GM12878 (cell line): ENCODE results near the gene CSTB. TPM values are rescaled to one million over a fixed set of nuclear protein-coding genes. Genes with fewer than 3 reads are reported as not detected.

Experiments used
- ATAC-seq: fragments of 200-7000 bp; cut with Tn5 transposase; 3 replicates; pipeline ENCODE4 v1.9.1; 2020; ENCODE audit warnings: mild to moderate bottlenecking, moderate library complexity
- BruUV-seq: library from RNA; stranded (reverse); fragments of 400-500 nt; replicated peaks from 2 replicates; lab custom pipeline; 2021; lab: Mats Ljungman, UMichigan
- CTCF ChIA-PET: fragments of 300-600 bp; sonication (Branson Sonifier 250); formaldehyde crosslinking; extraction: SDS; loops from one replicate; lab custom pipeline; 2021; ENCODE audit warnings: inconsistent platforms; lab: Yijun Ruan, JAX
- POLR2A ChIA-PET: fragments of 350-600 bp; formaldehyde crosslinking; extraction: SDS; loops from one replicate; lab custom pipeline; 2021; ENCODE audit warnings: inconsistent platforms; lab: Charles Lee
- RAD21 ChIA-PET: fragments of 300-600 bp; sonication (Branson Sonifier 250); formaldehyde crosslinking; loops from one replicate; lab custom pipeline; 2023; ENCODE audit warnings: antibody characterized with exemption; ENCODE audit not compliant: unreplicated experiment; lab: Charles Lee
- SMC1A ChIA-PET: fragments of 300-600 bp; sonication (Branson Sonifier 250); formaldehyde crosslinking; loops from one replicate; lab custom pipeline; 2023; ENCODE audit not compliant: unreplicated experiment, uncharacterized antibody; lab: Charles Lee
- DNase-seq: peaks from one replicate; pipeline ENCODE4 v3.0.0-alpha.2; 2011; ENCODE audit warnings: low read depth, low spot score
- FAIRE-seq: peaks from 3 replicates; lab custom pipeline; 2011; peaks lifted over from hg19 to GRCh38; lab: Jason Lieb, UNC
- H2AFZ ChIP-seq: 2 replicates; pipeline ENCODE4 v1.6.0; 2011; ENCODE audit warnings: low read depth, low read length, control low read depth; ENCODE audit not compliant: control insufficient read depth
- H3K27ac ChIP-seq: 2 replicates; pipeline ENCODE4 v1.5.1; 2011; ENCODE audit warnings: control low read depth; ENCODE audit not compliant: control insufficient read depth, insufficient read depth
- H3K27me3 ChIP-seq, 2 experiments: replicated peaks in 1 of 2; 2 replicates each; pipeline versions ENCODE4 v1.6.0 to v1.6.1; 2011; ENCODE audit warnings: low read length in 1 of 2; ENCODE audit not compliant: control insufficient read depth in 2 of 2, insufficient read depth in 2 of 2
- H3K36me3 ChIP-seq, 2 experiments: 2 replicates each; pipeline ENCODE4 v1.5.1; 2011; ENCODE audit warnings: low read length in 1 of 2; ENCODE audit not compliant: control insufficient read depth in 2 of 2, insufficient read depth in 2 of 2
- H3K4me1 ChIP-seq: 2 replicates; pipeline ENCODE4 v1.6.1; 2011; ENCODE audit warnings: mild to moderate bottlenecking, low read length, moderate library complexity, mixed read lengths; ENCODE audit not compliant: control insufficient read depth, insufficient read depth
- H3K4me2 ChIP-seq: 2 replicates; pipeline ENCODE4 v1.6.0; 2011; ENCODE audit warnings: control low read depth; ENCODE audit not compliant: control insufficient read depth, insufficient read depth
- H3K4me3 ChIP-seq: fragments of 200-600 bp; sonication (generic); 2 replicates; pipeline ENCODE4 v1.5.1; 2016
- H3K79me2 ChIP-seq: 2 replicates; pipeline ENCODE4 v1.6.0; 2011; ENCODE audit warnings: low read length; ENCODE audit not compliant: control insufficient read depth, insufficient read depth
- H3K9ac ChIP-seq: 2 replicates; pipeline ENCODE4 v1.8.0; 2011; ENCODE audit warnings: low read length, control low read depth, mixed read lengths; ENCODE audit not compliant: control insufficient read depth, insufficient read depth
- H3K9me3 ChIP-seq: replicated peaks from 3 replicates; pipeline ENCODE4 v1.5.1; 2011; ENCODE audit warnings: mild to moderate bottlenecking, low read length; ENCODE audit not compliant: control insufficient read depth, insufficient read depth
- H4K20me1 ChIP-seq: 2 replicates; pipeline ENCODE4 v1.6.0; 2011; ENCODE audit not compliant: control insufficient read depth, insufficient read depth
- ASH2L ChIP-seq: fragments of 300-600, 200-600 bp; sonication (generic); IDR thresholded peaks from 2 replicates; pipeline ENCODE4 v1.6.1; 2017; ENCODE audit warnings: low read depth, mild to moderate bottlenecking, borderline replicate concordance
- CEBPZ ChIP-seq: fragments of 150-350 bp; IDR thresholded peaks from 2 replicates; pipeline ENCODE4 v1.6.1; 2016; ENCODE audit warnings: low read depth, low read length
- CHD4 ChIP-seq: fragments of 200-600 bp; sonication (generic); IDR thresholded peaks from 2 replicates; pipeline ENCODE4 v1.6.1; 2016; ENCODE audit warnings: mild to moderate bottlenecking
- EZH2 ChIP-seq: IDR thresholded peaks from 2 replicates; pipeline ENCODE4 v1.6.1; 2012; ENCODE audit warnings: low read depth, mild to moderate bottlenecking, control low read depth, inconsistent platforms, low read length, borderline replicate concordance; ENCODE audit not compliant: control insufficient read depth
- FOXM1 ChIP-seq: IDR thresholded peaks from 2 replicates; pipeline ENCODE4 v1.6.1; 2012; ENCODE audit warnings: low read depth, mild to moderate bottlenecking, inconsistent platforms, low read length, moderate library complexity
- IRF4 ChIP-seq: IDR thresholded peaks from 2 replicates; pipeline ENCODE4 v1.6.1; 2011; ENCODE audit warnings: low read depth, low read length
- MTA2 ChIP-seq: fragments of 450-650 bp; IDR thresholded peaks from 2 replicates; pipeline ENCODE4 v1.6.1; 2016; ENCODE audit warnings: low read depth, mild to moderate bottlenecking, moderate library complexity
- MTA3 ChIP-seq: IDR thresholded peaks from 2 replicates; pipeline ENCODE4 v1.6.1; 2012; ENCODE audit warnings: low read length, inconsistent platforms, borderline replicate concordance
- MYC ChIP-seq: IDR thresholded peaks from 2 replicates; pipeline ENCODE4 v1.6.1; 2011; ENCODE audit warnings: mild to moderate bottlenecking, low read length, moderate library complexity, inconsistent platforms; ENCODE audit not compliant: insufficient read depth, insufficient replicate concordance, insufficient read length, severe bottlenecking
- NFIC ChIP-seq: IDR thresholded peaks from 2 replicates; pipeline ENCODE4 v1.6.1; 2012; ENCODE audit warnings: low read depth, mild to moderate bottlenecking, inconsistent platforms, low read length, moderate library complexity
- NR2C2 ChIP-seq: IDR thresholded peaks from 2 replicates; pipeline ENCODE4 v1.6.1; 2011; ENCODE audit warnings: borderline replicate concordance, low read depth; ENCODE audit not compliant: control insufficient read depth, insufficient read length
- PAX8 ChIP-seq: fragments of 450-650 bp; IDR thresholded peaks from 2 replicates; pipeline ENCODE4 v1.6.1; 2017; ENCODE audit warnings: mild to moderate bottlenecking, moderate library complexity
- POLR2AphosphoS2 ChIP-seq: IDR thresholded peaks from 2 replicates; pipeline ENCODE4 v1.6.1; 2011; ENCODE audit warnings: low read depth, mild to moderate bottlenecking, low read length, improper control_type of control experiment, moderate library complexity
- RELA ChIP-seq: fragments of 450-650 bp; IDR thresholded peaks from 2 replicates; pipeline ENCODE4 v1.8.0; 2014; ENCODE audit warnings: borderline replicate concordance; ENCODE audit not compliant: partially characterized antibody
- RELB ChIP-seq: fragments of 450-650 bp; IDR thresholded peaks from 2 replicates; pipeline ENCODE4 v1.6.1; 2017; ENCODE audit warnings: low read depth, mild to moderate bottlenecking, moderate library complexity
- SIN3A ChIP-seq: IDR thresholded peaks from 2 replicates; pipeline ENCODE4 v1.6.1; 2012; ENCODE audit warnings: low read depth, low read length, improper control_type of control experiment
- STAT3 ChIP-seq: IDR thresholded peaks from 2 replicates; pipeline ENCODE4 v1.6.1; 2011; ENCODE audit warnings: low read depth, low read length, improper control_type of control experiment
- USF1 ChIP-seq: IDR thresholded peaks from 2 replicates; pipeline ENCODE4 v1.6.1; 2011; ENCODE audit warnings: borderline replicate concordance, low read depth, mild to moderate bottlenecking, moderate library complexity, mixed read lengths, low read length; ENCODE audit not compliant: insufficient read depth; ENCODE audit errors: extremely low read length
- YY1 ChIP-seq: IDR thresholded peaks from 2 replicates; pipeline ENCODE4 v1.6.1; 2011; ENCODE audit warnings: low read depth, mild to moderate bottlenecking, low read length
- WGBS: methylation state at CpG from one replicate; pipeline ENCODE4 v1.1.6; 2016; ENCODE audit warnings: low lambda C conversion rate; ENCODE audit not compliant: insufficient replicate concordance, insufficient coverage; ENCODE audit errors: missing lambda C conversion rate; 5-methylcytosine and 5-hydroxymethylcytosine counted together
- in situ Hi-C: fragments of 300-500 bp; cut with MboI; formaldehyde crosslinking; loops from 9 replicates; pipeline ENCODE4 v1.14.3; 2018; ENCODE audit warnings: mixed read lengths
- intact Hi-C: fragments of 100-400 bp; cut with micrococcal nuclease; formaldehyde crosslinking; loops from one replicate; pipeline ENCODE4 v1.14.2; 2022; ENCODE audit not compliant: unreplicated experiment
- polyA plus RNA-seq, 11 experiments: library from polyadenylated mRNA; depleted of rRNA in 4 of 11; unstranded in 6 of 11; stranded (reverse) in 5 of 11; fragments of >200 nt; fragmentation: Nextera tagmentation in 4 of 11; fragmentation: Illumina TruSeq in 1 of 11; extraction: Ambion mirVana in 4 of 11; extraction: Trizol in 1 of 11; gene quantifications; 1 replicate in 1 of 11; 2 replicates in 10 of 11; pipeline versions ENCODE4 v1.2.1 to v1.2.3, GENCODE V29; 2011 to 2016; ENCODE audit warnings: inconsistent platforms in 2 of 11, missing spikeins in 2 of 11, low read depth in 1 of 11
- total RNA-seq, 4 experiments: library from RNA; depleted of rRNA in 3 of 4; stranded (reverse); fragments of >200 nt in 3 of 4; fragmentation: Illumina TruSeq in 1 of 4; extraction: Trizol in 1 of 4; gene quantifications; 2 replicates each; pipeline versions ENCODE4 v1.2.1 to v1.2.3, GENCODE V29; 2013 to 2021

CSTB gene
- total and polyA plus RNA-seq, 10 of the 15 experiments (the other 5 are each of a cell fraction or from before 2014, with no cell fraction given) = 12.5 to 82.7 (median 41.9) TPM

- Histone ChIP-seq H3K79me2 (peaks cover 3% of the 10 kb centered on the region), H3K4me1 (no peaks in the 10 kb centered on the region), H3K9me3 (no peaks in the 10 kb centered on the region), H3K36me3 (peaks cover 9 to 17% of the 10 kb centered on the region in 2 experiments; a peak in 3 of 4 replicates), H3K4me2 (no peak overlapping the region), H3K4me3 (no peak overlapping the region), H3K27ac (no peak overlapping the region), H4K20me1 (no peaks in the 10 kb centered on the region; the same call in 1 of the 2 replicates), H2AFZ (no peak overlapping the region), H3K27me3 (no peaks in the 10 kb centered on the region), H3K9ac (no peak overlapping the region)
- 94% methylated on average over 9 of the region's 9 CpGs for whole genome bisulfite sequencing
- ATAC-seq (no peak), FAIRE-seq (no peak), DNase-seq (no peak)
- TF ChIP-seq EZH2 (no peak), FOXM1 (no peak), RELA (no peak), POLR2AphosphoS2 (no peak), STAT3 (no peak), CEBPZ (no peak), MTA3 (no peak), ASH2L (no peak), SIN3A (no peak), CHD4 (no peak), PAX8 (no peak), USF1 (no peak), YY1 (no peak), RELB (no peak), IRF4 (no peak), MYC (no peak), NFIC (no peak), MTA2 (no peak), NR2C2 (no peak)
- ChIA-PET RAD21 (no interaction called here), CTCF (no interaction called here), SMC1A (no interaction called here), POLR2A (no interaction called here)
- in situ Hi-C loops = no loop called here
- BruUV-seq = no TSS peak
- intact Hi-C loops = no loop called here
These were observed 41.2 kb downstream of the CSTB start for GRCh38 chr21:43734928-43735229.
